Measurements from ENCODE around the gene SKIL.

- no peak for TF ChIP-seq CTCF (IDR thresholded peaks at IDR 0.05)
- no peak for TF ChIP-seq ZFX (IDR thresholded peaks at IDR 0.05; ENCODE audit: borderline replicate concordance)
These were observed 68.2 kb downstream of the SKIL start for GRCh38 chr3:170425491-170426239.
